RWPE2 (cell line): ENCODE measurements around the gene LDLRAD3.

ENCODE experiments used
- ATAC-seq: fragments of 200-7000 bp; cut with Tn5 transposase; 3 replicates; pipeline ENCODE4 v1.9.1; 2021; ENCODE audit warnings: low read depth
- DNase-seq: peaks from one replicate; pipeline ENCODE4 v3.0.0-alpha.2; 2020; ENCODE audit warnings: low spot score
- H3K27ac ChIP-seq: fragments of 450-650 bp; 2 replicates; pipeline ENCODE4 v1.5.1; 2017; ENCODE audit warnings: mild to moderate bottlenecking; ENCODE audit not compliant: poor library complexity, severe bottlenecking
- H3K27me3 ChIP-seq: fragments of 250-450 bp; sonication (Bioruptor Pico); 2 replicates; pipeline ENCODE4 v1.5.1; 2021; ENCODE audit warnings: mild to moderate bottlenecking, moderate library complexity; ENCODE audit not compliant: insufficient read depth, poor library complexity, severe bottlenecking
- H3K36me3 ChIP-seq: fragments of 250-450 bp; sonication (Bioruptor Pico); 2 replicates; pipeline ENCODE4 v1.5.1; 2020; ENCODE audit warnings: low read depth, mild to moderate bottlenecking, moderate library complexity
- H3K4me1 ChIP-seq: fragments of 250-450 bp; sonication (Bioruptor Pico); 2 replicates; pipeline ENCODE4 v1.5.1; 2021; ENCODE audit warnings: mild to moderate bottlenecking, moderate library complexity; ENCODE audit not compliant: insufficient read depth, poor library complexity, severe bottlenecking
- H3K4me3 ChIP-seq: fragments of 250-450 bp; sonication (Bioruptor Pico); 2 replicates; pipeline ENCODE4 v1.5.1; 2021; ENCODE audit warnings: mild to moderate bottlenecking, moderate library complexity; ENCODE audit not compliant: severe bottlenecking
- H3K9me3 ChIP-seq: fragments of 250-450 bp; sonication (Bioruptor Pico); 2 replicates; pipeline ENCODE4 v1.5.1; 2021; ENCODE audit warnings: mild to moderate bottlenecking, moderate library complexity; ENCODE audit not compliant: severe bottlenecking
- CTCF ChIP-seq: fragments of 450-650 bp; IDR thresholded peaks from one replicate; pipeline ENCODE4 v1.5.1; 2017; ENCODE audit warnings: mild to moderate bottlenecking, moderate library complexity; ENCODE audit not compliant: poor library complexity, severe bottlenecking

Gene LDLRAD3

GRCh38 chr11:36233204-36233603 is 289.3 kb downstream of the LDLRAD3 start:
- no peak for TF ChIP-seq CTCF
- no peak for DNase-seq
- 0 out of 2 replicates have a peak, but pooled peaks cover 2% of the 10 kb centered on the region for H3K36me3 ChIP-seq
- H3K4me3 ChIP-seq: no peak overlapping the region
- ATAC-seq: no peak
- H3K27ac ChIP-seq: no peak overlapping the region
- no peaks in the 10 kb centered on the region for H3K9me3 ChIP-seq
- H3K4me1 ChIP-seq: no peaks in the 10 kb centered on the region
- no peaks in the 10 kb centered on the region for H3K27me3 ChIP-seq

- no peak for TF ChIP-seq CTCF
- Histone ChIP-seq H3K9me3 (no peaks in the 10 kb centered on the region), H3K36me3 (no peaks in the 10 kb centered on the region), H3K4me1 (no peaks in the 10 kb centered on the region), H3K27ac (no peak overlapping the region), H3K27me3 (no peaks in the 10 kb centered on the region), H3K4me3 (no peak overlapping the region)
- no peak for ATAC-seq
- no peak for DNase-seq
Observed at GRCh38 chr11:36234825-36235224, 291.0 kb downstream of the LDLRAD3 start.

GRCh38 chr11:36235750-36236149 is 291.9 kb downstream of the LDLRAD3 start:
- TF ChIP-seq CTCF: no peak
- H3K36me3 ChIP-seq: no peaks in the 10 kb centered on the region
- no peak overlapping the region for H3K4me3 ChIP-seq
- H3K4me1 ChIP-seq: no peaks in the 10 kb centered on the region
- no peaks in the 10 kb centered on the region for H3K27me3 ChIP-seq
- ATAC-seq (peak; percentile 45; the same call in 2 of the 3 replicates), DNase-seq (no peak)
- H3K9me3 ChIP-seq: no peaks in the 10 kb centered on the region
- H3K27ac ChIP-seq: no peak overlapping the region

GRCh38 chr11:36237391-36237790 is 293.5 kb downstream of the LDLRAD3 start:
- Histone ChIP-seq H3K27ac (no peak overlapping the region), H3K27me3 (no peaks in the 10 kb centered on the region), H3K9me3 (no peaks in the 10 kb centered on the region), H3K4me1 (no peaks in the 10 kb centered on the region), H3K4me3 (no peak overlapping the region), H3K36me3 (no peaks in the 10 kb centered on the region)
- DNase-seq: no peak
- TF ChIP-seq CTCF: no peak
- ATAC-seq: no peak

- no peak overlapping the region for H3K4me3 ChIP-seq
Observed at GRCh38 chr11:36238036-36238631, 294.3 kb downstream of the LDLRAD3 start.

More at GRCh38 chr11:36238036-36238631, 294.3 kb downstream of the LDLRAD3 start:
- H3K27ac ChIP-seq: no peak overlapping the region
- ATAC-seq: no peak
- DNase-seq: no peak
- no peaks in the 10 kb centered on the region for H3K36me3 ChIP-seq
- H3K4me1 ChIP-seq: no peaks in the 10 kb centered on the region
- no peak for TF ChIP-seq CTCF
- H3K9me3 ChIP-seq: no peaks in the 10 kb centered on the region
- H3K27me3 ChIP-seq: no peaks in the 10 kb centered on the region
